Heart right ventricle (tissue), 16 donors: ENCODE measurements around the gene JDP2. TPM values are rescaled to one million over a fixed set of nuclear protein-coding genes. Genes with fewer than 3 reads are reported as not detected.

Experiments
- ATAC-seq, 8 donors: fragments of 200-7000 bp; cut with Tn5 transposase; one replicate each; pipeline ENCODE4 v1.9.1; 2020; ENCODE audit warnings: mild to moderate bottlenecking in 8 of 8, moderate library complexity in 8 of 8, moderate number of reproducible peaks in 1 of 8
- DNase-seq, 2 donors: peaks; one replicate each; pipeline ENCODE4 v3.0.0-alpha.2; 2020
- H3K27ac ChIP-seq, 10 donors: fragments of 200-600 bp; sonication (generic) in 2 of 10; one replicate each; pipeline versions ENCODE4 v1.5.0 to v1.8.0; 2020 to 2022; ENCODE audit warnings: mild to moderate bottlenecking in 3 of 10
- H3K27me3 ChIP-seq, 7 donors: fragments of 200-600 bp; one replicate each; pipeline ENCODE4 v1.8.0; 2021 to 2022; ENCODE audit warnings: mild to moderate bottlenecking in 2 of 7
- H3K36me3 ChIP-seq, 9 donors: fragments of 200-600 bp; sonication (generic) in 1 of 9; one replicate each; pipeline versions ENCODE4 v1.5.0 to v1.8.0; 2020 to 2022; ENCODE audit warnings: mild to moderate bottlenecking in 2 of 9
- H3K4me1 ChIP-seq, 9 donors: fragments of 200-600 bp; sonication (generic) in 1 of 9; one replicate each; pipeline versions ENCODE4 v1.5.0 to v1.8.0; 2020 to 2022; ENCODE audit warnings: mild to moderate bottlenecking in 4 of 9
- H3K4me3 ChIP-seq, 10 donors: fragments of 200-600 bp; sonication (generic) in 2 of 10; one replicate each; pipeline versions ENCODE4 v1.5.0 to v1.8.0; 2020 to 2022; ENCODE audit warnings: mild to moderate bottlenecking in 7 of 10, moderate library complexity in 2 of 10
- H3K9me3 ChIP-seq, 11 donors: fragments of 200-600 bp in 10 of 11; sonication (generic) in 2 of 11; one replicate each; pipeline versions ENCODE4 v1.5.0 to v1.8.0; 2013 to 2022; ENCODE audit warnings: mild to moderate bottlenecking in 2 of 11, control low read depth in 1 of 11, moderate library complexity in 1 of 11
- WGBS, 2 donors: extraction: QIAGEN DNeasy Blood & Tissue Kit; methylation state at CpG; one replicate each; pipeline ENCODE4 v1.1.7; 2013; ENCODE audit warnings: inconsistent platforms in 1 of 2; 5-methylcytosine and 5-hydroxymethylcytosine counted together
- intact Hi-C, 10 donors: fragments of 100-400 bp; cut with DNase I; formaldehyde crosslinking; loops; one replicate each; pipeline versions ENCODE4 v1.11.1 to v1.14.2; 2022
- polyA plus RNA-seq, 2 donors: library from polyadenylated mRNA; stranded (reverse); fragments of 200-250 nt; gene quantifications; one replicate each; pipeline ENCODE4 v1.2.3, GENCODE V29; 2013
- total RNA-seq, 10 donors: library from RNA; stranded (reverse); fragmentation: NEBNext Ultra II Directional in 3 of 10; extraction: Animal tissue kit (Norgen Biotek cat#: 25700) in 3 of 10; gene quantifications; one replicate each; pipeline versions ENCODE4 v1.2.1 to v1.2.4, GENCODE V29; 2021 to 2023
- TF ChIP-seq, protein P1 (sequence below), 9 donors: fragments of 200-600 bp; sonication (generic) in 2 of 9; IDR thresholded peaks; one replicate each; pipeline versions ENCODE4 v1.5.0 to v1.8.0; 2021 to 2022; ENCODE audit warnings: antibody characterized with exemption in 9 of 9, mild to moderate bottlenecking in 5 of 9, moderate library complexity in 1 of 9
- donor health status: Arrhythmogenic right ventricular cardiomyopathy.
- donor health status: ischemic (EF 13 %, LVEDD 7.1; RV severe dilation, severe dysfunction).
- donor health status: healthy with polysubstance abuse.
- donor health status: DM: no; HTN: yes; CAD: no.
- donor health status: DM: no; HTN: no; CAD: no.
- donor health status: ischemic (EF 25% LVEDD 6.9; RV normal size, moderate dysfunction).
- donor health status: ischemic (EF 25% LVEDD 5.7; RV mildly dilated, moderate dysfunction).
- donor health status: healthy.
- donor health status: DM: yes; HTN: yes; CAD: no.
- donor health status: Ischemic cardiomyopathy.
- donor health status: ischemic (EF 35%, LVEDD 5.7; RV mildly dilated, moderate dysfunction).
- donor health status: nonischemic (EF 11% LVEDD 7.7; RV severe dilation, severe dysfunction).
- donor health status: DM: yes; HTN: yes; CAD: no.
- donor health status: PGD.
- donor health status: ischemic (EF 29% LVEDD 5.4; RV normal size, mild dysfunction).
- donor health status: nonischemic (EF 23%, LVEDD 6.1; RV moderate dilation, normal function).

Gene JDP2
- total and polyA plus RNA-seq, 12 donors, result 12.3 to 44.0 (median 17.3) TPM

DNA sequence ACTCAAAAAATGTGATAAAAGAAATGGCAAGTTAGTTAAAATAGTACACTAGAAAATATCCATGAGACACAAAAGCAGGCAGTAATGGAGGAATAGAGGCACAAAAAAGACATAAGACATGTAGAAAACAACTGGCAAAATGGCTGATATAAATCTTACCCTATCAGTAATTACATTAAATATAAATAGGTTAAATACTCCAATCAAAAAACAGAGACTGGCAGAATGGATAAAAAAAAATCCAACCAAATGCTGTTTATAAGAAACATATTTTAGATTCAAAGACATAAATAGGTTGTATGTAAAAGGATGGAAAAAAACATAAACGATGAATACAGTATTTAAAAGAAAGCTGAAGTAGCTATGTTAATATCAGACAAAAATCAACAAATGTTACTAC is 79.1 kb downstream of the JDP2 start:
- ATAC-seq (no peak), DNase-seq (no peak)
- Histone ChIP-seq H3K27ac (no peak overlapping the region), H3K36me3 (no peaks in the 10 kb centered on the region), H3K4me1 (no peaks in the 10 kb centered on the region), H3K9me3 (peaks cover 0 to 43% (median 15%) of the 10 kb centered on the region in 11 donors), H3K27me3 (no peaks in the 10 kb centered on the region), H3K4me3 (no peak overlapping the region)
- TF ChIP-seq, protein P1, sequence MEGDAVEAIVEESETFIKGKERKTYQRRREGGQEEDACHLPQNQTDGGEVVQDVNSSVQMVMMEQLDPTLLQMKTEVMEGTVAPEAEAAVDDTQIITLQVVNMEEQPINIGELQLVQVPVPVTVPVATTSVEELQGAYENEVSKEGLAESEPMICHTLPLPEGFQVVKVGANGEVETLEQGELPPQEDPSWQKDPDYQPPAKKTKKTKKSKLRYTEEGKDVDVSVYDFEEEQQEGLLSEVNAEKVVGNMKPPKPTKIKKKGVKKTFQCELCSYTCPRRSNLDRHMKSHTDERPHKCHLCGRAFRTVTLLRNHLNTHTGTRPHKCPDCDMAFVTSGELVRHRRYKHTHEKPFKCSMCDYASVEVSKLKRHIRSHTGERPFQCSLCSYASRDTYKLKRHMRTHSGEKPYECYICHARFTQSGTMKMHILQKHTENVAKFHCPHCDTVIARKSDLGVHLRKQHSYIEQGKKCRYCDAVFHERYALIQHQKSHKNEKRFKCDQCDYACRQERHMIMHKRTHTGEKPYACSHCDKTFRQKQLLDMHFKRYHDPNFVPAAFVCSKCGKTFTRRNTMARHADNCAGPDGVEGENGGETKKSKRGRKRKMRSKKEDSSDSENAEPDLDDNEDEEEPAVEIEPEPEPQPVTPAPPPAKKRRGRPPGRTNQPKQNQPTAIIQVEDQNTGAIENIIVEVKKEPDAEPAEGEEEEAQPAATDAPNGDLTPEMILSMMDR (IDR thresholded peaks at IDR 0.05), result no peak
- WGBS, 2 donors, result 91 to 93% methylated on average over 1 of the region's 1 CpG
- intact Hi-C loops, result no loop called here

DNA sequence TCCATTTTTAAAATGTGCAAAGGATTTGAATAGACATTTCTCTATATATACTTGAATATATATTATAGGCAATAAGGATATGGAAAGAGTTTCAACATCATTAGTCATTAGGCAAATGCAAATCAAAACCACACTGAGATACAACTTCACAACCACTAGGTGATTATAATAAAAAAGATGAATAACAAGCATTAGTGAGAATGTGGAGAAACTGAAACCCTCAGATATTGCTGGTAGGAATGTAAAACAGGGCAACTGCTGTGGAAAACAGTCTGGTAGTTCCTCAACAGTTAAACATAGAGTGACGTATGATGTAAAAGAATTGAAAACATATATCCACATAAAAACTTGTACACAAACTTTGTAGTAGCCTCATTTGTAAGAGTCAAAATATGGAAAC is 82.7 kb downstream of the JDP2 start:
- H3K9me3 ChIP-seq, result peaks cover 0 to 40% (median 15%) of the 10 kb centered on the region in 11 donors
- ATAC-seq (no peak), DNase-seq (no peak)
- WGBS, 2 donors, result 95 to 100% methylated on average over 1 of the region's 1 CpG
- peaks cover 0 to 2% (median 0%) of the 10 kb centered on the region in 7 donors for H3K27me3 ChIP-seq
- TF ChIP-seq, protein P1 (IDR thresholded peaks at IDR 0.05), result no peak
- no peak overlapping the region for H3K4me3 ChIP-seq
- peaks cover 0 to 11% (median 0%) of the 10 kb centered on the region in 9 donors for H3K4me1 ChIP-seq
- intact Hi-C loops, result no loop called here
- H3K27ac ChIP-seq, result no peak overlapping the region
- H3K36me3 ChIP-seq, result no peaks in the 10 kb centered on the region

- intact Hi-C loops, result no loop called here
- ATAC-seq (no peak), DNase-seq (no peak)
- Histone ChIP-seq H3K27me3 (peaks cover 0 to 7% (median 0%) of the 10 kb centered on the region in 7 donors), H3K27ac (no peak overlapping the region), H3K36me3 (no peaks in the 10 kb centered on the region), H3K4me1 (peaks cover 0 to 17% (median 0%) of the 10 kb centered on the region in 9 donors), H3K9me3 (peaks cover 0 to 35% (median 15%) of the 10 kb centered on the region in 11 donors), H3K4me3 (no peak overlapping the region)
- TF ChIP-seq, protein P1 (IDR thresholded peaks at IDR 0.05), result no peak
These were observed 83.4 kb downstream of the JDP2 start for GRCh38 chr14:75511201-75511600.

GRCh38 chr14:75513911-75514672 is 86.3 kb downstream of the JDP2 start:
- Histone ChIP-seq H3K27me3 (peaks cover 0 to 7% (median 0%) of the 10 kb centered on the region in 7 donors), H3K9me3 (peaks cover 0 to 22% (median 12%) of the 10 kb centered on the region in 11 donors), H3K4me3 (no peak overlapping the region), H3K4me1 (peaks cover 0 to 17% (median 0%) of the 10 kb centered on the region in 9 donors), H3K27ac (no peak overlapping the region), H3K36me3 (no peaks in the 10 kb centered on the region)
- intact Hi-C loops, result no loop called here
- DNase-seq, result no peak
- WGBS, 2 donors, result 91 to 92% methylated on average over 12 of the region's 12 CpGs
- ATAC-seq, result no peak
- TF ChIP-seq, protein P1 (IDR thresholded peaks at IDR 0.05), result no peak
